ENCODE measurements around the gene TRAF2. TPM values are rescaled to one million over a fixed set of nuclear protein-coding genes. Genes with fewer than 3 reads are reported as not detected.
A peak's percentile ranks its signal among the peaks of the same experiment; 100 is the strongest.

The TRAF2 gene
- total and polyA plus RNA-seq, 4 donors, result 4.7 to 14.9 (median 6.8) TPM

DNA sequence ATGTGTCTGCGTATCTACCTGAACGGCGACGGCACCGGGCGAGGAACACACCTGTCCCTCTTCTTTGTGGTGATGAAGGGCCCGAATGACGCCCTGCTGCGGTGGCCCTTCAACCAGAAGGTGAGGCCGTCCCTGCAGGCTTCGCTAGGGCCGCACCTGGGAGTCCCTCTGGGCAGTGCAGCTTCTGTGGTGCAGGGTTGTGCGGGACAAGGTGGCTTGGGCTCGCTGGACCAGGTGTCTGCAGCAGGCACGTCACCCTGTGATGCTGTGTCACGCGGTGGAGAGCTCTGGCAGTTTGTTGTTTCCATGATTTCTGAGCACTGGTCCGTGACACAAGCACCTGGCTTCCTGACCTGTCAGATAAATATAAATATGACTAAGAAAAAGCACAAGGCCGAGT lies 37.6 kb downstream of the TRAF2 start:
- TF ChIP-seq HNF4A (conservative IDR thresholded peaks at IDR 0.05), result no peak
- no peak for TF ChIP-seq SP1 (IDR thresholded peaks at IDR 0.05)
- TF ChIP-seq FOXA1 (IDR thresholded peaks at IDR 0.05), result no peak
- TF ChIP-seq, protein P1, sequence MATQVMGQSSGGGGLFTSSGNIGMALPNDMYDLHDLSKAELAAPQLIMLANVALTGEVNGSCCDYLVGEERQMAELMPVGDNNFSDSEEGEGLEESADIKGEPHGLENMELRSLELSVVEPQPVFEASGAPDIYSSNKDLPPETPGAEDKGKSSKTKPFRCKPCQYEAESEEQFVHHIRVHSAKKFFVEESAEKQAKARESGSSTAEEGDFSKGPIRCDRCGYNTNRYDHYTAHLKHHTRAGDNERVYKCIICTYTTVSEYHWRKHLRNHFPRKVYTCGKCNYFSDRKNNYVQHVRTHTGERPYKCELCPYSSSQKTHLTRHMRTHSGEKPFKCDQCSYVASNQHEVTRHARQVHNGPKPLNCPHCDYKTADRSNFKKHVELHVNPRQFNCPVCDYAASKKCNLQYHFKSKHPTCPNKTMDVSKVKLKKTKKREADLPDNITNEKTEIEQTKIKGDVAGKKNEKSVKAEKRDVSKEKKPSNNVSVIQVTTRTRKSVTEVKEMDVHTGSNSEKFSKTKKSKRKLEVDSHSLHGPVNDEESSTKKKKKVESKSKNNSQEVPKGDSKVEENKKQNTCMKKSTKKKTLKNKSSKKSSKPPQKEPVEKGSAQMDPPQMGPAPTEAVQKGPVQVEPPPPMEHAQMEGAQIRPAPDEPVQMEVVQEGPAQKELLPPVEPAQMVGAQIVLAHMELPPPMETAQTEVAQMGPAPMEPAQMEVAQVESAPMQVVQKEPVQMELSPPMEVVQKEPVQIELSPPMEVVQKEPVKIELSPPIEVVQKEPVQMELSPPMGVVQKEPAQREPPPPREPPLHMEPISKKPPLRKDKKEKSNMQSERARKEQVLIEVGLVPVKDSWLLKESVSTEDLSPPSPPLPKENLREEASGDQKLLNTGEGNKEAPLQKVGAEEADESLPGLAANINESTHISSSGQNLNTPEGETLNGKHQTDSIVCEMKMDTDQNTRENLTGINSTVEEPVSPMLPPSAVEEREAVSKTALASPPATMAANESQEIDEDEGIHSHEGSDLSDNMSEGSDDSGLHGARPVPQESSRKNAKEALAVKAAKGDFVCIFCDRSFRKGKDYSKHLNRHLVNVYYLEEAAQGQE (IDR thresholded peaks at IDR 0.05), result no peak
- TF ChIP-seq RAD21 (IDR thresholded peaks at IDR 0.05), result no peak
- TF ChIP-seq, protein P2, sequence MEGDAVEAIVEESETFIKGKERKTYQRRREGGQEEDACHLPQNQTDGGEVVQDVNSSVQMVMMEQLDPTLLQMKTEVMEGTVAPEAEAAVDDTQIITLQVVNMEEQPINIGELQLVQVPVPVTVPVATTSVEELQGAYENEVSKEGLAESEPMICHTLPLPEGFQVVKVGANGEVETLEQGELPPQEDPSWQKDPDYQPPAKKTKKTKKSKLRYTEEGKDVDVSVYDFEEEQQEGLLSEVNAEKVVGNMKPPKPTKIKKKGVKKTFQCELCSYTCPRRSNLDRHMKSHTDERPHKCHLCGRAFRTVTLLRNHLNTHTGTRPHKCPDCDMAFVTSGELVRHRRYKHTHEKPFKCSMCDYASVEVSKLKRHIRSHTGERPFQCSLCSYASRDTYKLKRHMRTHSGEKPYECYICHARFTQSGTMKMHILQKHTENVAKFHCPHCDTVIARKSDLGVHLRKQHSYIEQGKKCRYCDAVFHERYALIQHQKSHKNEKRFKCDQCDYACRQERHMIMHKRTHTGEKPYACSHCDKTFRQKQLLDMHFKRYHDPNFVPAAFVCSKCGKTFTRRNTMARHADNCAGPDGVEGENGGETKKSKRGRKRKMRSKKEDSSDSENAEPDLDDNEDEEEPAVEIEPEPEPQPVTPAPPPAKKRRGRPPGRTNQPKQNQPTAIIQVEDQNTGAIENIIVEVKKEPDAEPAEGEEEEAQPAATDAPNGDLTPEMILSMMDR (IDR thresholded peaks at IDR 0.05; ENCODE audit: low read depth, low read length, missing input control), result no peak
- TF ChIP-seq YY1 (IDR thresholded peaks at IDR 0.05), result no peak
- TF ChIP-seq GABPA (IDR thresholded peaks at IDR 0.05 in 1 of 2, conservative IDR thresholded peaks at IDR 0.05 in 1 of 2), result no peak
- TF ChIP-seq, protein P3, sequence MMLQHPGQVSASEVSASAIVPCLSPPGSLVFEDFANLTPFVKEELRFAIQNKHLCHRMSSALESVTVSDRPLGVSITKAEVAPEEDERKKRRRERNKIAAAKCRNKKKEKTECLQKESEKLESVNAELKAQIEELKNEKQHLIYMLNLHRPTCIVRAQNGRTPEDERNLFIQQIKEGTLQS (IDR thresholded peaks at IDR 0.05), result no peak
- Histone ChIP-seq H3K27me3 (ENCODE audit: control insufficient read depth in 4 of 4, insufficient read depth in 4 of 4, low read length in 3 of 4) (no peaks in the 10 kb centered on the region), H3K4me1 (ENCODE audit: control insufficient read depth in 4 of 4, insufficient read depth in 4 of 4, low read length in 3 of 4) (no peaks in the 10 kb centered on the region), H3K9ac (ENCODE audit: low read depth in 1 of 2, low read length in 2 of 2) (no peak overlapping the region), H3K27ac (ENCODE audit: low read depth in 1 of 2, low read length in 2 of 2) (no peak overlapping the region), H3K4me3 (ENCODE audit: low read depth in 1 of 3, low read length in 3 of 3) (no peak overlapping the region), H3K9me3 (ENCODE audit: control insufficient read depth in 4 of 4, low read length in 3 of 4) (no peaks in the 10 kb centered on the region), H3K36me3 (ENCODE audit: control insufficient read depth in 4 of 4, insufficient read depth in 3 of 4, low read depth in 1 of 4, low read length in 3 of 4) (peaks cover 8 to 45% (median 14%) of the 10 kb centered on the region in 4 donors)
- 98% methylated on average over 19 of the region's 19 CpGs for WGBS
- no peak for DNase-seq (ENCODE audit: low spot score)

DNA sequence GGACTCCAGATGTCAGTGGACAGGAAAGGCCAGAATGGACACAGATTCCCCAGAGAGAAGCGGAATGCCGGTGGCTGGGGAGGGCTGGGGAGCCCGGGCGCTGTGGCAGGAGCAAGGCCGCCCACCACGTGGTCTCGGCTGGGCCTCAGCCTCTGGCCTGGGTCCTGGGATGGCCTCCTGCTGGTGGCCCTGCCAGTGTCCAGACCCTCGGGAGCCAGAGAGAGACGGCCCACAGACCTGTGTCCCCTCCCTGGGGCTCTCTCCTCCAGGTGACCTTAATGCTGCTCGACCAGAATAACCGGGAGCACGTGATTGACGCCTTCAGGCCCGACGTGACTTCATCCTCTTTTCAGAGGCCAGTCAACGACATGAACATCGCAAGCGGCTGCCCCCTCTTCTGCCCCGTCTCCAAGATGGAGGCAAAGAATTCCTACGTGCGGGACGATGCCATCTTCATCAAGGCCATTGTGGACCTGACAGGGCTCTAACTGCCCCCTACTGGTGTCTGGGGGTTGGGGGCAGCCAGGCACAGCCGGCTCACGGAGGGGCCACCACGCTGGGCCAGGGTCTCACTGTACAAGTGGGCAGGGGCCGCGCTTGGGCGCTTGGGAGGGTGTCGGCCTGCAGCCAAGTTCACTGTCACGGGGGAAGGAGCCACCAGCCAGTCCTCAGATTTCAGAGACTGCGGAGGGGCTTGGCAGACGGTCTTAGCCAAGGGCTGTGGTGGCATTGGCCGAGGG lies 39.3 kb downstream of the TRAF2 start:
- WGBS, result 92% methylated on average over 33 of the region's 33 CpGs
- TF ChIP-seq, protein P2 (IDR thresholded peaks at IDR 0.05; ENCODE audit: low read depth, low read length, missing input control), result no peak
- no peak for TF ChIP-seq SP1 (IDR thresholded peaks at IDR 0.05)
- no peak for TF ChIP-seq FOXA1 (IDR thresholded peaks at IDR 0.05)
- TF ChIP-seq, protein P4, sequence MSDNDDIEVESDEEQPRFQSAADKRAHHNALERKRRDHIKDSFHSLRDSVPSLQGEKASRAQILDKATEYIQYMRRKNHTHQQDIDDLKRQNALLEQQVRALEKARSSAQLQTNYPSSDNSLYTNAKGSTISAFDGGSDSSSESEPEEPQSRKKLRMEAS (IDR thresholded peaks at IDR 0.05), result no peak
- TF ChIP-seq, protein P3 (IDR thresholded peaks at IDR 0.05), result no peak
- TF ChIP-seq RXRA (IDR thresholded peaks at IDR 0.05), result no peak
- no peak for TF ChIP-seq YY1 (IDR thresholded peaks at IDR 0.05)
- TF ChIP-seq RAD21 (IDR thresholded peaks at IDR 0.05), result no peak
- TF ChIP-seq NR2F2 (IDR thresholded peaks at IDR 0.05), result no peak
- no peak for TF ChIP-seq TAF1 (conservative IDR thresholded peaks at IDR 0.05)
- no peaks in the 10 kb centered on the region for H3K9me3 ChIP-seq (ENCODE audit: control insufficient read depth in 4 of 4, low read length in 3 of 4)
- H3K27me3 ChIP-seq (ENCODE audit: control insufficient read depth in 4 of 4, insufficient read depth in 4 of 4, low read length in 3 of 4), result no peaks in the 10 kb centered on the region
- peak; percentile 22 for DNase-seq (ENCODE audit: low spot score)
- H3K4me3 ChIP-seq (ENCODE audit: low read depth in 1 of 3, low read length in 3 of 3), result no peak overlapping the region
- H3K4me1 ChIP-seq (ENCODE audit: control insufficient read depth in 4 of 4, insufficient read depth in 4 of 4, low read length in 3 of 4), result no peaks in the 10 kb centered on the region
- peaks cover 7 to 35% (median 8%) of the 10 kb centered on the region in 4 donors for H3K36me3 ChIP-seq (ENCODE audit: control insufficient read depth in 4 of 4, insufficient read depth in 3 of 4, low read depth in 1 of 4, low read length in 3 of 4)
- H3K27ac ChIP-seq (ENCODE audit: low read depth in 1 of 2, low read length in 2 of 2), result no peak overlapping the region
- H3K9ac ChIP-seq (ENCODE audit: low read depth in 1 of 2, low read length in 2 of 2), result no peak overlapping the region
